Gastrocnemius medialis (tissue), 4 donors: Measurements from ENCODE around the gene CIDEC. TPM values are rescaled to one million over a fixed set of nuclear protein-coding genes. Genes with fewer than 3 reads are reported as not detected.

ENCODE experiments used
- ATAC-seq, 2 donors: fragments of 150-250 bp; one replicate each; pipeline ENCODE4 v1.9.1; 2016
- DNase-seq, 2 donors: peaks; one replicate each; pipeline ENCODE4 v3.0.0-alpha.2; 2019
- H3K27ac ChIP-seq, 4 donors: fragments of 200-600 bp; sonication (generic); 1 replicate in 1 of 4; 2 replicates in 3 of 4; pipeline ENCODE4 v1.5.1; 2016 to 2018; ENCODE audit warnings: mild to moderate bottlenecking in 2 of 4, moderate library complexity in 1 of 4
- H3K27me3 ChIP-seq, 3 donors: fragments of 200-600 bp; sonication (generic) in 2 of 3; 1 replicate in 1 of 3; 2 replicates in 2 of 3; pipeline versions ENCODE4 v1.5.1 to v1.6.0; 2016 to 2019; ENCODE audit warnings: mild to moderate bottlenecking in 1 of 3, moderate library complexity in 1 of 3
- H3K36me3 ChIP-seq, 2 donors: fragments of 200-600 bp; sonication (generic) in 1 of 2; one replicate each; pipeline ENCODE4 v1.5.1; 2017 to 2018
- H3K4me1 ChIP-seq, 2 donors: fragments of 200-600 bp; sonication (generic) in 1 of 2; one replicate each; pipeline ENCODE4 v1.5.1; 2016 to 2017; ENCODE audit warnings: mild to moderate bottlenecking in 2 of 2
- H3K4me3 ChIP-seq, 4 donors: fragments of 200-600 bp; sonication (generic) in 3 of 4; 1 replicate in 1 of 4; 2 replicates in 3 of 4; pipeline ENCODE4 v1.5.1; 2016 to 2019; ENCODE audit warnings: mild to moderate bottlenecking in 2 of 4
- H3K9me3 ChIP-seq, 3 donors: fragments of 200-600 bp; sonication (generic) in 2 of 3; 1 replicate in 1 of 3; 2 replicates in 2 of 3; pipeline ENCODE4 v1.5.1; 2016 to 2019
- CTCF ChIP-seq, 5 experiments: fragments of 450-650 bp in 3 of 5; fragments of 200-600 bp in 2 of 5; sonication (generic) in 2 of 5; IDR thresholded peaks in 4 of 5; conservative IDR thresholded peaks in 1 of 5; 1 replicate in 4 of 5; 2 replicates in 1 of 5; pipeline ENCODE4 v1.5.1; 2016 to 2019; ENCODE audit warnings: antibody characterized with exemption in 5 of 5, mild to moderate bottlenecking in 3 of 5, moderate library complexity in 3 of 5
- POLR2A ChIP-seq, 2 donors: fragments of 450-650 bp; IDR thresholded peaks; one replicate each; pipeline ENCODE4 v1.6.1; 2017; ENCODE audit warnings: antibody characterized with exemption in 2 of 2, mild to moderate bottlenecking in 2 of 2, moderate library complexity in 2 of 2
- in situ Hi-C, 4 donors: fragments of 200-750 bp; cut with MboI; loops; one replicate each; pipeline versions ENCODE4 v1.15.0 to v1.8.0; 2017; ENCODE audit warnings: low sequenced_read_pairs in 4 of 4
- intact Hi-C: fragments of 100-400 bp; cut with DNase I; formaldehyde crosslinking; loops from one replicate; pipeline ENCODE4 v1.15.1; 2023; ENCODE audit warnings: low total_unique reads
- total RNA-seq, 4 donors: library from RNA; depleted of rRNA; stranded (reverse); fragments of >200 nt; gene quantifications; one replicate each; pipeline versions ENCODE4 v1.1.0 to v1.2.3, GENCODE V29; 2016

CIDEC gene
- total RNA-seq, 4 donors from 2014 or later = 1.4 to 13.4 (median 3.5) TPM

GRCh38 chr3:9916734-9917680, 37.0 kb upstream of the CIDEC start, which contains the start of gene IL17RC:
Gene IL17RC, plus strand, starts transcription at chr3:9917098. Its CDS starts 218 bp downstream, at chr3:9917316.
- peak within 1 kb of the TSS; percentile 85 to 95 (median 92) for H3K27ac ChIP-seq
- H3K36me3 ChIP-seq = no peaks in the 10 kb centered on the region
- peak within 1 kb of the TSS; percentile 59 to 85 (median 72) for H3K4me3 ChIP-seq
- ATAC-seq (peak; percentile 85 to 86), DNase-seq (peak; percentile 90 to 94)
- no peaks in the 10 kb centered on the region for H3K27me3 ChIP-seq
- TF ChIP-seq POLR2A (IDR thresholded peaks at IDR 0.05) = peak; percentile 74 to 81
- peak in 1 of 5 experiments; percentile 7 for TF ChIP-seq CTCF (IDR thresholded peaks at IDR 0.05 in 4 of 5, conservative IDR thresholded peaks at IDR 0.05 in 1 of 5)
- intact Hi-C loops (loop anchor here (2.0 to 5.0 kb wide), 2 partner anchors 54 to 115 kb away; no protein-coding TSS in a partner anchor), in situ Hi-C loops (no loop called here)
- H3K4me1 ChIP-seq = peaks cover 17 to 30% of the 10 kb centered on the region in 2 donors
- no peaks in the 10 kb centered on the region for H3K9me3 ChIP-seq

DNA sequence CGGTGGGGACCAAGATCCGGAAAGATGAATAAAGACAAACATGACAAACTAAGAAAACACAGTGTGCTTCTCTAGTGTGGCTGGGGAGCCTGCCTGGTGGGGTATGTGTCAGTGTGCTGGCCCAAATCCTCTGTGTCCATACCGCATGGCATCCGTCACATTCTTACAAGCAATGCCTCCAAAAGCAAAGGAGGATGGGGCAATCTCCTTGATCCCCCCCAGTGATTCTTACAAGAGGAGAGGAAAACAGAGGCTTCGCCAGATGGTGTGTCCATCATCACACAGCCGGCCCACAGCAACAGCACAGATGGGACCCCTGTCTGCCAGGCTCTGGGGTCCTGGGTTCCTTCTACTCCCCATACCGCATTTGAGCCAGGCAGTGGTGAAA, 36.3 kb upstream of the CIDEC start:
- peak in 1 of 2 donors; percentile 4 for ATAC-seq
- in situ Hi-C loops = no loop called here
- Histone ChIP-seq H3K4me3 (peak overlapping the region; percentile 59 to 85 (median 72)), H3K9me3 (no peaks in the 10 kb centered on the region), H3K4me1 (peaks cover 17 to 30% of the 10 kb centered on the region in 2 donors), H3K36me3 (no peaks in the 10 kb centered on the region), H3K27ac (peak overlapping the region; percentile 85 to 95 (median 92)), H3K27me3 (no peaks in the 10 kb centered on the region)
- intact Hi-C loops = loop anchor here (2.0 to 5.0 kb wide), 2 partner anchors 54 to 114 kb away; no protein-coding TSS in a partner anchor
- TF ChIP-seq POLR2A (IDR thresholded peaks at IDR 0.05) = no peak
- no peak for TF ChIP-seq CTCF (IDR thresholded peaks at IDR 0.05 in 4 of 5, conservative IDR thresholded peaks at IDR 0.05 in 1 of 5)
- DNase-seq = no peak

DNA sequence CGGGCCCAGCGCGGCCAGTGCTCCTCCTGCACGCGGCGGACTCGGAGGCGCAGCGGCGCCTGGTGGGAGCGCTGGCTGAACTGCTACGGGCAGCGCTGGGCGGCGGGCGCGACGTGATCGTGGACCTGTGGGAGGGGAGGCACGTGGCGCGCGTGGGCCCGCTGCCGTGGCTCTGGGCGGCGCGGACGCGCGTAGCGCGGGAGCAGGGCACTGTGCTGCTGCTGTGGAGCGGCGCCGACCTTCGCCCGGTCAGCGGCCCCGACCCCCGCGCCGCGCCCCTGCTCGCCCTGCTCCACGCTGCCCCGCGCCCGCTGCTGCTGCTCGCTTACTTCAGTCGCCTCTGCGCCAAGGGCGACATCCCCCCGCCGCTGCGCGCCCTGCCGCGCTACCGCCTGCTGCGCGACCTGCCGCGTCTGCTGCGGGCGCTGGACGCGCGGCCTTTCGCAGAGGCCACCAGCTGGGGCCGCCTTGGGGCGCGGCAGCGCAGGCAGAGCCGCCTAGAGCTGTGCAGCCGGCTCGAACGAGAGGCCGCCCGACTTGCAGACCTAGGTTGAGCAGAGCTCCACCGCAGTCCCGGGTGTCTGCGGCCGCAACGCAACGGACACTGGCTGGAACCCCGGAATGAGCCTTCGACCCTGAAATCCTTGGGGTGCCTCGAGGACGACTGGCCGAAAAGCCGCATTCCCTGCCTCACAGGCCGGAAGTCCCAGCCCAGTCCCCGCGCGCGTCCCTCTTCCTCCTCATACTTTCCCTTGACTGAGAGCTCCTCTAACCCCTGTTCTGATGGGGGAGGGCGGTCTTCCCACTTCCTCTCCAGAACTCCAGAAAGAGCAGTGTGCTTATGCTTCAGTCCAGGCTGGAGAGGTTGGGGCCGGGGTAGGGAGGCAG, 35.4 kb upstream of the CIDEC start:
- Histone ChIP-seq H3K4me3 (peak overlapping the region; percentile 59 to 85 (median 72)), H3K27ac (peak overlapping the region; percentile 85 to 95 (median 92)), H3K27me3 (no peaks in the 10 kb centered on the region), H3K9me3 (no peaks in the 10 kb centered on the region), H3K4me1 (peaks cover 17 to 30% of the 10 kb centered on the region in 2 donors), H3K36me3 (no peaks in the 10 kb centered on the region)
- ATAC-seq = peak; percentile 39 to 42
- DNase-seq = peak; percentile 39 to 57
- in situ Hi-C loops = no loop called here
- intact Hi-C loops = loop anchor here (1.0 to 5.0 kb wide), 5 partner anchors 25 to 113 kb away; partner anchors contain the start of genes JAGN1 and RPUSD3
- TF ChIP-seq CTCF (IDR thresholded peaks at IDR 0.05 in 4 of 5, conservative IDR thresholded peaks at IDR 0.05 in 1 of 5) = peak in 4 of 5 experiments; percentile 31 to 57 (median 44)
- peak in 1 of 2 donors; percentile 35 for TF ChIP-seq POLR2A (IDR thresholded peaks at IDR 0.05)

DNA sequence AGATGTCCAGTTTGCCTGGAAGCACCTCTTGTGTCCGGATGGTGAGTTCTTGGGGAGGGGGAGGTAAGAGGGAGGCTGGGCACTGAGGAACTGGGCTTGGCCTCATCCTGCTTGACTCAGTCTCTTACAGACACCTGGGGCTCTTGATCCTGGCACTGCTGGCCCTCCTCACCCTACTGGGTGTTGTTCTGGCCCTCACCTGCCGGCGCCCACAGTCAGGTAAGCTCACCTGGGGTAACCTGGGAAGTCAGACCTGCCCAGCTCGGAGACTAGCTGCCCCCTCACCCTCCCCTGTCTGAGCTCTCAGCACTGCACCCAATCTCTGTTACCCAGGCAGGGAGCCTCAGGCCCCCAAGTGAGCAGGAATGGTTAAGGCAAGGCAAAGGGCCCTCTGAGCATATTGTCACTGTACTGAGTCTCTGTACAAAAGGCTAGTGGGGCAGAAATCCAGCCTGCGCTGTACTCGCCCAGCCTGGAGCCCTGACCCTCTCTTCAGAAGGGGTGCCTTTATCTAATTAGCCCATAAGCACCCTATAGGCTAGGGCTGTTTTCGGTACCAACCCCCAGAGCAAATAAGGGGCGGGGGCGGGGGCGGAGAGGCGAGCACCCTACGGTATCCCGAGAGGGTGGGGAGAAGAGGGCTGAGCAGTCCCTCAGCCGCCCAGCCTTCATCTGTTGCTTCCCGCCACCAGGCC, 34.7 kb upstream of the CIDEC start:
- no peak for ATAC-seq
- in situ Hi-C loops = no loop called here
- peaks cover 17 to 30% of the 10 kb centered on the region in 2 donors for H3K4me1 ChIP-seq
- peak overlapping the region; percentile 85 to 95 (median 92) for H3K27ac ChIP-seq
- TF ChIP-seq POLR2A (IDR thresholded peaks at IDR 0.05) (no peak), CTCF (IDR thresholded peaks at IDR 0.05 in 4 of 5, conservative IDR thresholded peaks at IDR 0.05 in 1 of 5) (no peak)
- no peaks in the 10 kb centered on the region for H3K27me3 ChIP-seq
- no peaks in the 10 kb centered on the region for H3K36me3 ChIP-seq
- DNase-seq = no peak
- intact Hi-C loops = loop anchor here (1.0 to 5.0 kb wide), 4 partner anchors 24 to 112 kb away; partner anchors contain the start of genes JAGN1 and RPUSD3
- H3K4me3 ChIP-seq = peak overlapping the region; percentile 59 to 85 (median 72)
- no peaks in the 10 kb centered on the region for H3K9me3 ChIP-seq
